Umbilical cord (tissue), 1 donor: ENCODE results near the gene MED25. TPM values are rescaled to one million over a fixed set of nuclear protein-coding genes. Genes with fewer than 3 reads are reported as not detected.

Experiments
- total RNA-seq: library from RNA; depleted of rRNA; stranded (reverse); fragments of >200 nt; gene quantifications from one replicate; pipeline ENCODE4 v1.2.3, GENCODE V29; 2014; ENCODE audit warnings: low replicate concordance; ENCODE audit not compliant: insufficient read depth

MED25 gene
- total RNA-seq, 1 donor from 2014 or later: 16.1 TPM

Other genes starting within 250 kb of the MED25 start
- gene NOSIP, start 237.7 kb upstream of the MED25 start, total RNA-seq: 52.0 TPM
- not detected for gene PRRG2, start 237.0 kb upstream of the MED25 start, total RNA-seq
- 1.9 TPM for gene PRR12, start 227.1 kb upstream of the MED25 start, total RNA-seq
- 43.6 TPM for gene RRAS, start 178.1 kb upstream of the MED25 start, total RNA-seq
- 7.9 TPM for gene SCAF1, start 176.1 kb upstream of the MED25 start, total RNA-seq
- 102 TPM for gene IRF3, start 152.4 kb upstream of the MED25 start, total RNA-seq
- gene BCL2L12, start 152.4 kb upstream of the MED25 start, total RNA-seq: 0.96 TPM
- gene PRMT1, start 141.0 kb upstream of the MED25 start, total RNA-seq: 137 TPM
- gene ADM5, start 128.7 kb upstream of the MED25 start, total RNA-seq: 1.9 TPM
- gene CPT1C, start 127.2 kb upstream of the MED25 start, total RNA-seq: 4.3 TPM
- gene TSKS, start 55.0 kb upstream of the MED25 start, total RNA-seq: not detected
- gene AP2A1, start 51.3 kb upstream of the MED25 start, total RNA-seq: 39.2 TPM
- 10.8 TPM for gene FUZ, start 5.0 kb upstream of the MED25 start, total RNA-seq
- 63.6 TPM for gene PTOV1, start 32.9 kb downstream of the MED25 start, total RNA-seq
- 31.5 TPM for gene PNKP, start 49.3 kb downstream of the MED25 start, total RNA-seq
- gene AKT1S1, start 59.1 kb downstream of the MED25 start, total RNA-seq: 9.1 TPM
- 4.1 TPM for gene TBC1D17, start 59.4 kb downstream of the MED25 start, total RNA-seq
- gene IL4I1, start 78.6 kb downstream of the MED25 start, total RNA-seq: 1.4 TPM
- gene ATF5, start 110.9 kb downstream of the MED25 start, total RNA-seq: 2.6 TPM
- 15.4 TPM for gene NUP62, start 111.2 kb downstream of the MED25 start, total RNA-seq
- 0.72 TPM for gene SIGLEC11, start 142.9 kb downstream of the MED25 start, total RNA-seq
- gene VRK3, start 207.1 kb downstream of the MED25 start, total RNA-seq: 11.1 TPM
- gene ZNF473, start 207.7 kb downstream of the MED25 start, total RNA-seq: 20.5 TPM